Measurements from ENCODE around the gene KRTAP10-10.
"Not testable (repeated sequence)": the region's sequence is repeated elsewhere in the genome, so short reads cannot be mapped to it uniquely, and the experiment has no call there.

Gene KRTAP10-10

GRCh38 chr21:44627181-44627822 lies 9.9 kb upstream of the KRTAP10-10 start:
- DNase-seq: not testable (repeated sequence)

GRCh38 chr21:44627831-44628233 lies 9.3 kb upstream of the KRTAP10-10 start:
- not testable (repeated sequence) for DNase-seq

- no peak for DNase-seq
Measured at GRCh38 chr21:44628707-44629391, 8.3 kb upstream of the KRTAP10-10 start.

- DNase-seq: no peak
Measured at GRCh38 chr21:44630440-44630839, 6.7 kb upstream of the KRTAP10-10 start.

GRCh38 chr21:44632067-44632466 lies 5.1 kb upstream of the KRTAP10-10 start:
- no peak for DNase-seq

GRCh38 chr21:44636209-44637017 lies 743 bp upstream of the KRTAP10-10 start:
- DNase-seq: no peak

- not testable (repeated sequence) for DNase-seq
Measured at GRCh38 chr21:44637851-44638348, 744 bp downstream of the KRTAP10-10 start.

GRCh38 chr21:44638506-44639330 lies 1.6 kb downstream of the KRTAP10-10 start:
- not testable (repeated sequence) for DNase-seq

GRCh38 chr21:44639331-44639655 lies 2.1 kb downstream of the KRTAP10-10 start:
- DNase-seq: no peak

- DNase-seq: no peak
Measured at GRCh38 chr21:44640761-44641160, 3.6 kb downstream of the KRTAP10-10 start.

GRCh38 chr21:44643741-44644310 lies 6.7 kb downstream of the KRTAP10-10 start:
- DNase-seq: no peak

- DNase-seq: no peak
Measured at GRCh38 chr21:44644878-44645277, 7.7 kb downstream of the KRTAP10-10 start.

GRCh38 chr21:44646366-44647221 lies 9.4 kb downstream of the KRTAP10-10 start, which contains the start of gene KRTAP10-11:
KRTAP10-11 (plus strand) TSS chr21:44646414; CDS start chr21:44646459, 45 bp downstream.
- DNase-seq: not testable (repeated sequence)

- DNase-seq: no peak
Measured at GRCh38 chr21:44647222-44647552, 10.0 kb downstream of the KRTAP10-10 start.

- no peak for DNase-seq
Measured at GRCh38 chr21:44648557-44649311, 11.6 kb downstream of the KRTAP10-10 start.

- DNase-seq: no peak
Measured at GRCh38 chr21:44649521-44650100, 12.5 kb downstream of the KRTAP10-10 start.

- DNase-seq: no peak
Measured at GRCh38 chr21:44650265-44650972, 13.3 kb downstream of the KRTAP10-10 start.

GRCh38 chr21:44650973-44651675 lies 14.0 kb downstream of the KRTAP10-10 start:
- no peak for DNase-seq

- DNase-seq: no peak
Measured at GRCh38 chr21:44653123-44653522, 16.0 kb downstream of the KRTAP10-10 start.

All from NCI-H1436 (cell line).